Ishikawa (cell line): ENCODE measurements around the gene DBN1.
A peak's percentile ranks its signal among the peaks of the same experiment; 100 is the strongest.

Experiments used
- CEBPB ChIP-seq: IDR thresholded peaks from 2 replicates; pipeline ENCODE4 v1.6.1; 2012
- CREB1 ChIP-seq: IDR thresholded peaks from 2 replicates; pipeline ENCODE4 v1.6.1; 2012; ENCODE audit warnings: low read depth
- EGR1 ChIP-seq: IDR thresholded peaks from 2 replicates; pipeline ENCODE4 v1.6.1; 2012
- EP300 ChIP-seq: IDR thresholded peaks from 2 replicates; pipeline ENCODE4 v1.6.1; 2012; ENCODE audit warnings: borderline replicate concordance
- FOXM1 ChIP-seq: IDR thresholded peaks from 2 replicates; pipeline ENCODE4 v1.6.1; 2012; ENCODE audit warnings: low read depth, borderline replicate concordance
- NFIC ChIP-seq: IDR thresholded peaks from 2 replicates; pipeline ENCODE4 v1.6.1; 2012
- RAD21 ChIP-seq: IDR thresholded peaks from 2 replicates; pipeline ENCODE4 v1.6.1; 2012; ENCODE audit warnings: low read depth
- TAF1 ChIP-seq: IDR thresholded peaks from 2 replicates; pipeline ENCODE4 v1.6.1; 2012; ENCODE audit warnings: low read depth, mild to moderate bottlenecking
- TCF12 ChIP-seq: IDR thresholded peaks from 2 replicates; pipeline ENCODE4 v1.6.1; 2012; ENCODE audit warnings: low read depth
- TEAD4 ChIP-seq: IDR thresholded peaks from 2 replicates; pipeline ENCODE4 v1.6.1; 2012
- YY1 ChIP-seq: IDR thresholded peaks from 2 replicates; pipeline ENCODE4 v1.6.1; 2012; ENCODE audit warnings: low read depth
- ZBTB7A ChIP-seq: IDR thresholded peaks from 2 replicates; pipeline ENCODE4 v1.6.1; 2012; ENCODE audit warnings: low read depth
- TF ChIP-seq, protein P1 (sequence below): IDR thresholded peaks from 2 replicates; pipeline ENCODE4 v1.6.1; 2012
- TF ChIP-seq, protein P2 (sequence below): IDR thresholded peaks from 2 replicates; pipeline ENCODE4 v1.6.1; 2012
- TF ChIP-seq, protein P3 (sequence below): IDR thresholded peaks from 2 replicates; pipeline ENCODE4 v1.6.1; 2012; ENCODE audit warnings: low read depth, mild to moderate bottlenecking

DBN1 gene

DNA sequence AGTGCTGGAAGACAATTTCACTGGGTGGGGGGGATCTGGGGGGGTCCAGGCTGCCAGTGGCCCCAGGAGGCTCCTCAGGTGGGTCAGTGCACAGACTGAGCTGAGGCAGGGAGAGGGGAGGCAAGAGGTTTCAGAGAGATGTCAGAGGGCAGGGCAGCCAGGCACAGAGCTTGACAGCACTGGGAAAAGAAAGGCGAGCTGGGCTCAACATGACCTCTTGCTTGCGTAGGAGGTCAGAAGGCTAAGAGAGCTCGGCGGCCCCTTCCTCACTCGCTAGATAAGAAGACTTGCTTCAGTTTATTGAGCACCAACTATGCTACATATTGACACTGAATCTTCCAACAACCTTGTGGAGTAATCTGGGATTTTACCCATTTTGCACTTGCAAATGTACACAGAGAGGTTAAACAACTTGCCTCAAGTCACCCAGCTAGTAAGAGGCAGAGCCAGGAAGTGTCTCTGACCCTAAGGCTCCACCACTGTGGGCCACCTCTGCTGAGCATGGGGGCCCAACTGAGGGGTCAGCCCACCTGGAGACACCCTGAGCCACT is 20.4 kb upstream of the DBN1 start:
- TF ChIP-seq CEBPB = no peak
- TF ChIP-seq ZBTB7A = no peak
- TF ChIP-seq, protein P1, sequence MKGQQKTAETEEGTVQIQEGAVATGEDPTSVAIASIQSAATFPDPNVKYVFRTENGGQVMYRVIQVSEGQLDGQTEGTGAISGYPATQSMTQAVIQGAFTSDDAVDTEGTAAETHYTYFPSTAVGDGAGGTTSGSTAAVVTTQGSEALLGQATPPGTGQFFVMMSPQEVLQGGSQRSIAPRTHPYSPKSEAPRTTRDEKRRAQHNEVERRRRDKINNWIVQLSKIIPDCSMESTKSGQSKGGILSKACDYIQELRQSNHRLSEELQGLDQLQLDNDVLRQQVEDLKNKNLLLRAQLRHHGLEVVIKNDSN = no peak
- TF ChIP-seq, protein P2, sequence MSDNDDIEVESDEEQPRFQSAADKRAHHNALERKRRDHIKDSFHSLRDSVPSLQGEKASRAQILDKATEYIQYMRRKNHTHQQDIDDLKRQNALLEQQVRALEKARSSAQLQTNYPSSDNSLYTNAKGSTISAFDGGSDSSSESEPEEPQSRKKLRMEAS = no peak
- TF ChIP-seq YY1 = no peak
- TF ChIP-seq EGR1 = no peak
- TF ChIP-seq, protein P3, sequence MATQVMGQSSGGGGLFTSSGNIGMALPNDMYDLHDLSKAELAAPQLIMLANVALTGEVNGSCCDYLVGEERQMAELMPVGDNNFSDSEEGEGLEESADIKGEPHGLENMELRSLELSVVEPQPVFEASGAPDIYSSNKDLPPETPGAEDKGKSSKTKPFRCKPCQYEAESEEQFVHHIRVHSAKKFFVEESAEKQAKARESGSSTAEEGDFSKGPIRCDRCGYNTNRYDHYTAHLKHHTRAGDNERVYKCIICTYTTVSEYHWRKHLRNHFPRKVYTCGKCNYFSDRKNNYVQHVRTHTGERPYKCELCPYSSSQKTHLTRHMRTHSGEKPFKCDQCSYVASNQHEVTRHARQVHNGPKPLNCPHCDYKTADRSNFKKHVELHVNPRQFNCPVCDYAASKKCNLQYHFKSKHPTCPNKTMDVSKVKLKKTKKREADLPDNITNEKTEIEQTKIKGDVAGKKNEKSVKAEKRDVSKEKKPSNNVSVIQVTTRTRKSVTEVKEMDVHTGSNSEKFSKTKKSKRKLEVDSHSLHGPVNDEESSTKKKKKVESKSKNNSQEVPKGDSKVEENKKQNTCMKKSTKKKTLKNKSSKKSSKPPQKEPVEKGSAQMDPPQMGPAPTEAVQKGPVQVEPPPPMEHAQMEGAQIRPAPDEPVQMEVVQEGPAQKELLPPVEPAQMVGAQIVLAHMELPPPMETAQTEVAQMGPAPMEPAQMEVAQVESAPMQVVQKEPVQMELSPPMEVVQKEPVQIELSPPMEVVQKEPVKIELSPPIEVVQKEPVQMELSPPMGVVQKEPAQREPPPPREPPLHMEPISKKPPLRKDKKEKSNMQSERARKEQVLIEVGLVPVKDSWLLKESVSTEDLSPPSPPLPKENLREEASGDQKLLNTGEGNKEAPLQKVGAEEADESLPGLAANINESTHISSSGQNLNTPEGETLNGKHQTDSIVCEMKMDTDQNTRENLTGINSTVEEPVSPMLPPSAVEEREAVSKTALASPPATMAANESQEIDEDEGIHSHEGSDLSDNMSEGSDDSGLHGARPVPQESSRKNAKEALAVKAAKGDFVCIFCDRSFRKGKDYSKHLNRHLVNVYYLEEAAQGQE = no peak
- TF ChIP-seq TEAD4 = no peak
- TF ChIP-seq RAD21 = no peak
- TF ChIP-seq TCF12 = no peak
- TF ChIP-seq TAF1 = no peak
- TF ChIP-seq CREB1 = no peak
- no peak for TF ChIP-seq EP300
- no peak for TF ChIP-seq FOXM1
- TF ChIP-seq NFIC = no peak

DNA sequence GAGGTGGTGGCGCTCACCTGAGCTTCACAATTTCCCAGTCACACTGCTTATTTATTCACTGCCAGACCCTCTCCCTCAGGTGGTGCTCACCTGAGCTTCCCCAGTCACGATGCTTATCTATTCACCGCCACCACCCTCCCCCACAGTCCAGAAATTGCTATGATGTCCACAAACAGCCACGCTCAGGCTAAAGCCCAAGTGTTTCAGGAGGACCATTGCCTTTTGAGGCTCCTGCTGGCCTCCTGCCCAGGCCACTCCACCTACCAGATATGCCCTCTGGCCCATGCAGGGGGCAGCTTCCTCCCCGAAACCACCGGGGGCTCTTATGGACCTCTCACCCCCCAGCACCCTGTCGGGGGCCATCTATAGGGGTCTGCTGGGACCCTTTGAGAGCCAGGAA is 19.4 kb upstream of the DBN1 start:
- TF ChIP-seq, protein P3 = no peak
- no peak for TF ChIP-seq RAD21
- no peak for TF ChIP-seq CREB1
- no peak for TF ChIP-seq YY1
- TF ChIP-seq EP300 = no peak
- TF ChIP-seq ZBTB7A = no peak
- TF ChIP-seq, protein P1 = no peak
- no peak for TF ChIP-seq TAF1

DNA sequence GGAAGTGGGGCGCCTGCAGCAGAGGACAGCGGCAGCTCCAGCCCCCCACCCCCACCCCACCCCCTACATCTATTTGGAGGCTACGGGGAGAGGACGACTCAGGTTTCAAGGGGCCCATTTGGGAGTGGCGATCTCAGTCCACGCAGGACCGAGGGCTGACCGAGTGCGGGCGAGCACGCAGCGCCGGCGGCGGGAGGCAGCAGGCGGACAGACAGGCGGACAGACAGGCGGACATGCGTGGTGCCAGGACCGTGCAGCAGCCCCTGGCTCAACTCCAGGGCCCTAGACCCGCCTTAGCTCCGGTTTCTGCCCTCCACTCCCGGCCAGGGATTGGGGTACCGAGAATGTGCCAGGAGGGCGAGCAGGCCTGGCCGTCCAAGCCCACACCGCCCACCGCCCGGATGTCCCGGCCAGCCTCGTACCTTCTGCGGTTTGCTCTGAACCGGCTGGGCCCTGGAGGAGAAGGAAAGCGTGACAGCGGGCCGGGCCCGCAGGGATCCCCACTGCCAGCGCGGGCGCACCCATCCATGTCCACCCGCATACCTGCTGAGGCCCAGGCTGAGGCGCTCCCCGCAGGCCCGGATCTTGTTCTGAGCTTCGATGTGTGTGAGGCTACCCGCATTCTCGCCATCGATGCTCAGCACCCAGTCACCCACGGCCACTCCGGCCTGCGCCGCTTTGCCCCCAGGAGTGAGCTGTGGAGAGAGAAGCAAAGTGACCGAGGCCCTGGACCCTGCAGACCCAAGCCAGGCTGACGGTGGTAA is 18.7 kb upstream of the DBN1 start:
- no peak for TF ChIP-seq ZBTB7A
- TF ChIP-seq CREB1 = no peak
- no peak for TF ChIP-seq YY1
- TF ChIP-seq RAD21 = no peak
- TF ChIP-seq CEBPB = no peak
- TF ChIP-seq, protein P3 = no peak
- TF ChIP-seq FOXM1 = no peak
- TF ChIP-seq EP300 = no peak
- no peak for TF ChIP-seq NFIC
- TF ChIP-seq TAF1 = no peak
- no peak for TF ChIP-seq TCF12
- no peak for TF ChIP-seq EGR1
- TF ChIP-seq, protein P1 = no peak

DNA sequence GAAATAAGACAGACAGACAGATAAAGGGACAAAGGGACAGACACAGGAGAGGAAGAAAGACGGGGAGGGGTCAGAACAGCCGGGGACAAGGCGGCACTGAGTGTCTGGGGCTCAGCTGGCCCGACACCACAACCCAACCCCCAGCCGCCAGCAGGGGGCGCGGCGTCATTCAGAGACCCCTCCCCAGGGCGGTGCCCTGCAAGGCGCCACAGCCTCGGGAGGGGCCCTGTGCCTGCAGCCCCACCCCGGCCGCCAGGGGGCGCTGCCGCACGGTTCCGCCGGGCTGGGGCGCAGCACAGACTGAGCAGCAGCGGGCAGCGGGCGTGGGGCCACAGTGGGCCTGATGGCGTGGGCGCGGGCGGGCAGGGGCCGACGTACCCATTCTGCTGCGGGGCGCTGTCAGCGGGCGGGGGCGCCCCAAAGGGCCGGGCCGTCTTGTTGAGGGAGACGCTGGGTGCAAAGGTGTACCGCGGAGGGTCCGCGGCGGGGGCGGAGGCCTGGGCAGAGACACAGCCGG is 18.1 kb upstream of the DBN1 start:
- peak; percentile 49; the same call in 1 of the 2 replicates for TF ChIP-seq RAD21
- TF ChIP-seq NFIC = no peak
- peak; percentile 76 for TF ChIP-seq ZBTB7A
